ENCODE measurements around the gene ZNF341.

DNA sequence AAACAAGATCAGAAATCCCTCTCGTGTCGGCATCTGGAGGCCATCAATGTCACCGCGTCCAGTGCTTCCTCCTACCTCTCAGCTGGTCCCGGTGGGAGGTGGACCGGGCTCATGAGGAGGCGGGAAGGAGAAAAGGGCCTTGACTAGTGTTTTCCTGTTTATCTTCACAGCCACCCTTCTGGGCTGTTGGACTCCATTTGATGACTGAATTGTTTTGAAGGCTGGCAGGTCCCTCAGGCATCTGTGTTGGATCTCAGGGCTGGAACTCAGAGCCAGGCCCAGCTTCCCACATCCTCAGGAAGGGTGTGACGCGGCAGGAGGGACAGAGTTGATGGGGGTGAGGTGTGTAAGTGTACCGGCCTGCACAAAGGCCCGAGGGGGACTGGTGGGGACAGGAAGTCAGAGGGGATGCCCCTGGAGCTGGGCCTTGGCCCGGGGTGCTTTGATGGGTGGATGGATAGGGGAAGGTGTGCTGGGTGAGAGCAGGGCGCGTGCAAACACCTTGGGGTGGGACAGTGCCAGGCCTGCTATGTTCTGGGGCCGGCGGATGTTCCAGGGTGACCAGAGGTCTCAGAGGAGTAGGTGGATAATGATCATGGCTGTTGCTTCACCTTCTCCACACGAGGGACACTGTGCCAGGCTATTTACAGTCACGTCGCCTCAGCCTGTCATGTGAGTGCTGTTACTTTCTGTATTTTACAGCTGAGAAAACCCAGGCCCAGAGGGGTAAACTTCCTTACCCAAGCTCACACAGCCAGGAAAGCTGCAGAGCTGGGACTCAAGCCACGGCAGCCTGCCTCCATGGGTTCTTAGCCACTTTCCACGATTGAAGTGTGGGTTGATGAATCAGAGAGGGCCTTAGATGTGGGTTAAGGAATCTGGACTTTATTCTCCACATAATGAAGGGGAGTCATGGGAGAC, 61.5 kb downstream of the ZNF341 start:
- TF ChIP-seq, protein P1, sequence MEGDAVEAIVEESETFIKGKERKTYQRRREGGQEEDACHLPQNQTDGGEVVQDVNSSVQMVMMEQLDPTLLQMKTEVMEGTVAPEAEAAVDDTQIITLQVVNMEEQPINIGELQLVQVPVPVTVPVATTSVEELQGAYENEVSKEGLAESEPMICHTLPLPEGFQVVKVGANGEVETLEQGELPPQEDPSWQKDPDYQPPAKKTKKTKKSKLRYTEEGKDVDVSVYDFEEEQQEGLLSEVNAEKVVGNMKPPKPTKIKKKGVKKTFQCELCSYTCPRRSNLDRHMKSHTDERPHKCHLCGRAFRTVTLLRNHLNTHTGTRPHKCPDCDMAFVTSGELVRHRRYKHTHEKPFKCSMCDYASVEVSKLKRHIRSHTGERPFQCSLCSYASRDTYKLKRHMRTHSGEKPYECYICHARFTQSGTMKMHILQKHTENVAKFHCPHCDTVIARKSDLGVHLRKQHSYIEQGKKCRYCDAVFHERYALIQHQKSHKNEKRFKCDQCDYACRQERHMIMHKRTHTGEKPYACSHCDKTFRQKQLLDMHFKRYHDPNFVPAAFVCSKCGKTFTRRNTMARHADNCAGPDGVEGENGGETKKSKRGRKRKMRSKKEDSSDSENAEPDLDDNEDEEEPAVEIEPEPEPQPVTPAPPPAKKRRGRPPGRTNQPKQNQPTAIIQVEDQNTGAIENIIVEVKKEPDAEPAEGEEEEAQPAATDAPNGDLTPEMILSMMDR (IDR thresholded peaks at IDR 0.05; ENCODE audit: borderline replicate concordance, extremely low read depth, low read length, poor library complexity, severe bottlenecking): no peak
- no peak for TF ChIP-seq EZH2 (IDR thresholded peaks at IDR 0.05; ENCODE audit: borderline replicate concordance, low read depth, low read length, severe bottlenecking)

Measured in DND-41 (cell line).